ENCODE measurements around the gene PKDCC. TPM values are rescaled to one million over a fixed set of nuclear protein-coding genes. Genes with fewer than 3 reads are reported as not detected.

Gene PKDCC
- polyA plus RNA-seq, 1 donor (not counting 4 experiments of a cell fraction or from before 2014, with no cell fraction given): not detected

GRCh38 chr2:42102591-42103450, 55.0 kb downstream of the PKDCC start:
- DNase-seq (ENCODE audit: low read depth, low spot score): no peak
- dilution Hi-C loops (cut with MboI; ENCODE audit: extremely low pct_ligation_motif_present, low sequenced_read_pairs): no loop called here
- Histone ChIP-seq H3K4me2 (ENCODE audit: control insufficient read depth, extremely low read depth, insufficient read depth, low read depth, low read length) (peak overlapping the region; percentile 75), H3K9me3 (ENCODE audit: control insufficient read depth, low read depth, low read length) (peaks cover 2% of the 10 kb centered on the region), H3K9ac (ENCODE audit: control insufficient read depth, extremely low read depth, insufficient read depth, low read length) (no peak overlapping the region), H3K4me3 (ENCODE audit: control insufficient read depth in 2 of 3, extremely low read depth in 1 of 3, insufficient read depth in 2 of 3, low read depth in 1 of 3, low read length in 3 of 3) (no peak overlapping the region), H3K79me2 (ENCODE audit: control insufficient read depth, insufficient read depth, low read length) (no peaks in the 10 kb centered on the region), H3K9me1 (ENCODE audit: control insufficient read depth, extremely low read depth, insufficient read depth, low read length) (no peaks in the 10 kb centered on the region), H3K27ac (ENCODE audit: control insufficient read depth, insufficient read depth, low read length) (no peak overlapping the region), H4K20me1 (ENCODE audit: control insufficient read depth, extremely low read depth, insufficient read depth, low read length) (no peaks in the 10 kb centered on the region), H2AFZ (ENCODE audit: control insufficient read depth, low read length) (peak overlapping the region; percentile 70), H3K4me1 (ENCODE audit: control insufficient read depth, extremely low read depth, insufficient read depth, low read length) (peaks cover 7% of the 10 kb centered on the region), H3K27me3 (ENCODE audit: control insufficient read depth, extremely low read depth, insufficient read depth, low read length) (no peaks in the 10 kb centered on the region), H3K36me3 (ENCODE audit: control insufficient read depth in 2 of 2, extremely low read depth in 1 of 2, insufficient read depth in 2 of 2, low read length in 2 of 2) (no peaks in the 10 kb centered on the region)
- no peak for TF ChIP-seq CTCF (optimal IDR thresholded peaks at IDR 0.05 in 1 of 3, IDR thresholded peaks at IDR 0.05 in 1 of 3, conservative IDR thresholded peaks at IDR 0.05 in 1 of 3; ENCODE audit: extremely low read depth in 1 of 3, insufficient read depth in 2 of 3, low read length in 3 of 3)
- no peak for TF ChIP-seq EZH2 (IDR thresholded peaks at IDR 0.05; ENCODE audit: low read length)
- no peak for FAIRE-seq

DNA sequence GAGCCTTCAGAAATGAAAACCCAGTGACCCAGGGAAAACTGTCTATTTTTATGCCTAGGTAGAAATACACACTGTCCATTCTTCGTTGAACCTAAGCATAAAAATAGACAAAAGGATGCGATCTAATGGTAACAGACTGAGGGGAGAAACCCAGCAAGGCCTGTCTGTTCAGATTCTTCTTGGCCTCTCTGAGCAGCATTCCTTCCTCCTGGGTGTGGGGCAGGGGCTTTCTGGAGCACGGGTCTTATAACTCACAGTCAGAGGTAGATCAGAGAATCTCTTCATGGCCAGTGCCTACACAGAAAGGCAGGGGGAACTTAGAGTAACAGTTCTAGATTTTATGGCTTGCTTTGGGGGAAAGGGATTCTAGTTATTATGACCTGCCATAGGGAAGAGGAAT, 56.0 kb downstream of the PKDCC start:
- dilution Hi-C loops (cut with MboI; ENCODE audit: extremely low pct_ligation_motif_present, low sequenced_read_pairs): no loop called here
- Histone ChIP-seq H3K9me3 (ENCODE audit: control insufficient read depth, low read depth, low read length) (peaks cover 2% of the 10 kb centered on the region), H2AFZ (ENCODE audit: control insufficient read depth, low read length) (no peak overlapping the region), H3K27ac (ENCODE audit: control insufficient read depth, insufficient read depth, low read length) (no peak overlapping the region), H3K79me2 (ENCODE audit: control insufficient read depth, insufficient read depth, low read length) (no peaks in the 10 kb centered on the region), H3K9me1 (ENCODE audit: control insufficient read depth, extremely low read depth, insufficient read depth, low read length) (no peaks in the 10 kb centered on the region), H3K27me3 (ENCODE audit: control insufficient read depth, extremely low read depth, insufficient read depth, low read length) (no peaks in the 10 kb centered on the region), H3K4me2 (ENCODE audit: control insufficient read depth, extremely low read depth, insufficient read depth, low read depth, low read length) (no peak overlapping the region), H4K20me1 (ENCODE audit: control insufficient read depth, extremely low read depth, insufficient read depth, low read length) (no peaks in the 10 kb centered on the region), H3K36me3 (ENCODE audit: control insufficient read depth in 2 of 2, extremely low read depth in 1 of 2, insufficient read depth in 2 of 2, low read length in 2 of 2) (no peaks in the 10 kb centered on the region), H3K9ac (ENCODE audit: control insufficient read depth, extremely low read depth, insufficient read depth, low read length) (no peak overlapping the region), H3K4me3 (ENCODE audit: control insufficient read depth in 2 of 3, extremely low read depth in 1 of 3, insufficient read depth in 2 of 3, low read depth in 1 of 3, low read length in 3 of 3) (no peak overlapping the region), H3K4me1 (ENCODE audit: control insufficient read depth, extremely low read depth, insufficient read depth, low read length) (peaks cover 7% of the 10 kb centered on the region)
- FAIRE-seq: no peak
- DNase-seq (ENCODE audit: low read depth, low spot score): no peak
- TF ChIP-seq CTCF (optimal IDR thresholded peaks at IDR 0.05 in 1 of 3, IDR thresholded peaks at IDR 0.05 in 1 of 3, conservative IDR thresholded peaks at IDR 0.05 in 1 of 3; ENCODE audit: extremely low read depth in 1 of 3, insufficient read depth in 2 of 3, low read length in 3 of 3) (no peak), EZH2 (IDR thresholded peaks at IDR 0.05; ENCODE audit: low read length) (no peak)

Data from keratinocyte (primary cell).